PC-3 (cell line): ENCODE results near the gene CIB1.

ENCODE experiments used
- EZH2 ChIP-seq: fragments of 300-600 bp; sonication (generic); IDR thresholded peaks from one replicate; pipeline ENCODE4 v1.6.1; 2017; ENCODE audit warnings: antibody characterized with exemption, mild to moderate bottlenecking, low read length; ENCODE audit not compliant: unreplicated experiment
- TF ChIP-seq, protein P1 (sequence below): fragments of 300-600 bp; sonication (generic); conservative IDR thresholded peaks from 2 replicates; pipeline ENCODE4 v1.5.1; 2017; ENCODE audit warnings: antibody characterized with exemption, low read depth, mild to moderate bottlenecking, low read length

DNA sequence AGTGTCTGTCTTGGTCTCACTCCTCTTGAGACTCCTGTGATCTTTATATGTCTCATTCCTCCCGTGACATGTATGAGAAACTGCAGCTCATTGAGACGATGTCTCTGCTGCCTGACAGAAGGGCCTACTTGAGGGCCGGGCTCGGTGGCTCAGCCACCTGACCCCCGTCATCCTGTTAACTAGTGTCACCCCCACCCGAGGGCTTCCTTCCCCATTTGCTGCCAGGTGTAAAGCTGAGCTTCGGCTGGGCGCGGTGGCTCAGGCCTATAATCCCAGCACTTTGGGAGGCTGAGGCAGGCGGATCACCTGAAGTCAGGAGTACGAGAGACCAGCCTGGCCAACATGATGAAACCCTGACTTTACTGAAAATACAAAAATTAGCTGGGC lies 19.9 kb downstream of the CIB1 start:
- no peak for TF ChIP-seq EZH2
- TF ChIP-seq, protein P1, sequence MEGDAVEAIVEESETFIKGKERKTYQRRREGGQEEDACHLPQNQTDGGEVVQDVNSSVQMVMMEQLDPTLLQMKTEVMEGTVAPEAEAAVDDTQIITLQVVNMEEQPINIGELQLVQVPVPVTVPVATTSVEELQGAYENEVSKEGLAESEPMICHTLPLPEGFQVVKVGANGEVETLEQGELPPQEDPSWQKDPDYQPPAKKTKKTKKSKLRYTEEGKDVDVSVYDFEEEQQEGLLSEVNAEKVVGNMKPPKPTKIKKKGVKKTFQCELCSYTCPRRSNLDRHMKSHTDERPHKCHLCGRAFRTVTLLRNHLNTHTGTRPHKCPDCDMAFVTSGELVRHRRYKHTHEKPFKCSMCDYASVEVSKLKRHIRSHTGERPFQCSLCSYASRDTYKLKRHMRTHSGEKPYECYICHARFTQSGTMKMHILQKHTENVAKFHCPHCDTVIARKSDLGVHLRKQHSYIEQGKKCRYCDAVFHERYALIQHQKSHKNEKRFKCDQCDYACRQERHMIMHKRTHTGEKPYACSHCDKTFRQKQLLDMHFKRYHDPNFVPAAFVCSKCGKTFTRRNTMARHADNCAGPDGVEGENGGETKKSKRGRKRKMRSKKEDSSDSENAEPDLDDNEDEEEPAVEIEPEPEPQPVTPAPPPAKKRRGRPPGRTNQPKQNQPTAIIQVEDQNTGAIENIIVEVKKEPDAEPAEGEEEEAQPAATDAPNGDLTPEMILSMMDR = no peak
